SK-N-SH (cell line): Measurements from ENCODE around the gene CCSER1. TPM values are rescaled to one million over a fixed set of nuclear protein-coding genes. Genes with fewer than 3 reads are reported as not detected.

Experiments used
- CTCF ChIA-PET: fragments of 300-600, 350-600 bp; formaldehyde crosslinking; extraction: SDS; loops from one replicate; lab custom pipeline; 2021; lab: Yijun Ruan, JAX
- POLR2A ChIA-PET: fragments of 350-600 bp; sonication (Branson Sonifier 250); formaldehyde crosslinking; extraction: SDS; loops from one replicate; lab custom pipeline; 2020; ENCODE audit warnings: antibody characterized with exemption, inconsistent platforms; lab: Yijun Ruan, JAX
- DNase-seq: peaks from one replicate; pipeline ENCODE4 v3.0.0; 2012
- H2AFZ ChIP-seq: fragments of 200-600 bp; sonication (generic); 2 replicates; pipeline ENCODE4 v1.8.1; 2016; ENCODE audit warnings: antibody characterized with exemption, mild to moderate bottlenecking, low read depth
- H3F3A ChIP-seq: fragments of 200-600 bp; sonication (generic); replicated peaks from 2 replicates; pipeline ENCODE3; 2016; ENCODE audit warnings: antibody characterized with exemption, mild to moderate bottlenecking; ENCODE audit not compliant: insufficient read depth
- H3K27ac ChIP-seq, 2 experiments: fragments of 200-500 bp in 1 of 2; fragments of 200-600 bp in 1 of 2; sonication (Bioruptor generic) in 1 of 2; sonication (generic), shearing (Covaris generic) in 1 of 2; 2 replicates each; pipeline versions ENCODE4 v1.5.1 to v1.6.1; 2014 to 2016; ENCODE audit warnings: low read depth in 2 of 2, inconsistent platforms in 1 of 2, low read length in 1 of 2, mild to moderate bottlenecking in 1 of 2, mixed read lengths in 1 of 2
- H3K27me3 ChIP-seq: fragments of 200-600 bp; sonication (generic), shearing (Covaris generic); 2 replicates; pipeline ENCODE4 v1.6.1; 2016; ENCODE audit warnings: mixed run types; ENCODE audit not compliant: insufficient read depth
- H3K36me3 ChIP-seq, 2 experiments: fragments of 200-500 bp in 1 of 2; fragments of 200-600 bp in 1 of 2; sonication (Bioruptor generic) in 1 of 2; sonication (generic) in 1 of 2; replicated peaks in 1 of 2; 2 replicates each; pipeline versions ENCODE3 to v1.5.1; 2014 to 2016; ENCODE audit warnings: low read length in 1 of 2, mild to moderate bottlenecking in 1 of 2; ENCODE audit not compliant: insufficient read depth in 2 of 2, control insufficient read depth in 1 of 2
- H3K4me1 ChIP-seq, 2 experiments: fragments of 200-500 bp in 1 of 2; fragments of 200-600 bp in 1 of 2; sonication (Bioruptor generic) in 1 of 2; sonication (generic), shearing (Covaris generic) in 1 of 2; 2 replicates each; pipeline versions ENCODE4 v1.5.1 to v1.6.1; 2014 to 2016; ENCODE audit warnings: low read depth in 1 of 2, low read length in 1 of 2, mixed run types in 1 of 2; ENCODE audit not compliant: insufficient read depth in 2 of 2, control insufficient read depth in 1 of 2
- H3K4me2 ChIP-seq: fragments of 200-600 bp; sonication (generic), shearing (Covaris generic); 2 replicates; pipeline ENCODE4 v1.6.1; 2017; ENCODE audit warnings: mixed run types
- H3K4me3 ChIP-seq, 2 experiments: fragments of 200-500 bp in 1 of 2; fragments of 200-600 bp in 1 of 2; sonication (Bioruptor generic) in 1 of 2; sonication (generic), shearing (Covaris generic) in 1 of 2; 2 replicates each; pipeline versions ENCODE4 v1.5.1 to v1.8.1; 2014 to 2016; ENCODE audit warnings: low read depth in 2 of 2, inconsistent platforms in 1 of 2, low read length in 1 of 2, mild to moderate bottlenecking in 1 of 2, mixed read lengths in 1 of 2, moderate library complexity in 1 of 2
- H3K79me2 ChIP-seq: fragments of 200-600 bp; sonication (generic); 2 replicates; pipeline ENCODE4 v1.8.1; 2017; ENCODE audit warnings: mild to moderate bottlenecking; ENCODE audit not compliant: insufficient read depth
- H3K9ac ChIP-seq: fragments of 200-600 bp; sonication (generic); 2 replicates; pipeline ENCODE4 v1.6.1; 2017; ENCODE audit warnings: mixed run types
- H3K9me2 ChIP-seq: fragments of 200-600 bp; sonication (generic); 2 replicates; pipeline ENCODE4 v1.6.1; 2017; ENCODE audit warnings: mixed run types
- H3K9me3 ChIP-seq: fragments of 200-600 bp; sonication (generic); 2 replicates; pipeline ENCODE4 v1.6.1; 2017; ENCODE audit warnings: mixed run types, mild to moderate bottlenecking, moderate library complexity
- H4K20me1 ChIP-seq: fragments of 200-600 bp; sonication (generic); 2 replicates; pipeline ENCODE4 v1.6.1; 2017; ENCODE audit warnings: mild to moderate bottlenecking, mixed run types; ENCODE audit not compliant: insufficient read depth
- CHD2 ChIP-seq: fragments of 150-350 bp; IDR thresholded peaks from 2 replicates; pipeline ENCODE4 v1.6.1; 2018; ENCODE audit warnings: low read length; ENCODE audit not compliant: partially characterized antibody
- ELF1 ChIP-seq: IDR thresholded peaks from 2 replicates; pipeline ENCODE4 v1.4.0; 2012
- EP300 ChIP-seq, 2 experiments: IDR thresholded peaks; 2 replicates each; pipeline versions ENCODE4 v1.4.0 to v1.6.1; 2012; ENCODE audit warnings: borderline replicate concordance in 1 of 2, low read depth in 1 of 2, low read length in 1 of 2
- FOXM1 ChIP-seq: IDR thresholded peaks from 2 replicates; pipeline ENCODE4 v1.4.0; 2012; ENCODE audit warnings: low read depth, mild to moderate bottlenecking
- MXI1 ChIP-seq: IDR thresholded peaks from 2 replicates; pipeline ENCODE4 v1.6.1; 2012; ENCODE audit warnings: mild to moderate bottlenecking, low read depth, low read length, improper control_type of control experiment
- RAD21 ChIP-seq: IDR thresholded peaks from 2 replicates; pipeline ENCODE4 v1.6.1; 2012; ENCODE audit warnings: mild to moderate bottlenecking, low read length
- RCOR1 ChIP-seq: fragments of 150-350 bp; IDR thresholded peaks from 2 replicates; pipeline ENCODE4 v1.6.1; 2017; ENCODE audit warnings: antibody characterized with exemption, low read length
- REST ChIP-seq: IDR thresholded peaks from 2 replicates; pipeline ENCODE4 v1.6.1; 2012; ENCODE audit warnings: mild to moderate bottlenecking, low read depth, low read length, moderate library complexity
- RFX5 ChIP-seq: IDR thresholded peaks from 2 replicates; pipeline ENCODE4 v1.6.1; 2012; ENCODE audit warnings: mild to moderate bottlenecking, improper control_type of control experiment, low read length
- SIN3A ChIP-seq: IDR thresholded peaks from 2 replicates; pipeline ENCODE4 v1.6.1; 2012; ENCODE audit warnings: low read depth, mild to moderate bottlenecking, low read length, moderate library complexity, borderline replicate concordance
- TCF12 ChIP-seq: IDR thresholded peaks from 2 replicates; pipeline ENCODE4 v1.4.0; 2012
- WGBS: methylation state at CpG from one replicate; pipeline ENCODE4 v1.1.6; 2017; ENCODE audit warnings: low lambda C conversion rate; 5-methylcytosine and 5-hydroxymethylcytosine counted together
- polyA plus RNA-seq, 3 experiments: library from polyadenylated mRNA; depleted of rRNA; stranded (reverse); fragments of >200 nt; gene quantifications; 2 replicates each; pipeline ENCODE4 v1.2.3, GENCODE V29; 2012

CCSER1 gene
- polyA plus RNA-seq, 1 of the 3 experiments (the other 2 are of a cell fraction): 0.05 TPM

GRCh38 chr4:90543419-90544170 is 416.4 kb downstream of the CCSER1 start (continued):
- TF ChIP-seq REST (no peak), RFX5 (no peak), CHD2 (peak; percentile 12), EP300 (IDR thresholded peaks at IDR 0.05; ENCODE audit: borderline replicate concordance in 1 of 2, low read depth in 1 of 2, low read length in 1 of 2) (peak in 1 of 2 experiments; percentile 80; a peak in 1 of 4 replicates), RCOR1 (peak; percentile 90), TCF12 (peak; percentile 46; the same call in 1 of the 2 replicates)

GRCh38 chr4:90544532-90545045 is 417.4 kb downstream of the CCSER1 start:
- H3K9me3 ChIP-seq: no peaks in the 10 kb centered on the region
- H3K79me2 ChIP-seq: no peaks in the 10 kb centered on the region
- no peak for DNase-seq
- H2AFZ ChIP-seq: no peak overlapping the region
- ChIA-PET CTCF (interaction anchor here (0.6 to 1.5 kb wide), 3 partner anchors 126 to 316 kb away, joined by 3 to 6 read pairs (median 4); no protein-coding TSS in a partner anchor), POLR2A (no interaction called here)
- peaks cover 0 to 14% of the 10 kb centered on the region in 2 experiments; a peak in 2 of 4 replicates for H3K4me1 ChIP-seq
- H3K27me3 ChIP-seq: no peaks in the 10 kb centered on the region
- H3F3A ChIP-seq: no peaks in the 10 kb centered on the region
- H3K9ac ChIP-seq: no peak overlapping the region
- H3K27ac ChIP-seq: no peak overlapping the region
- H3K4me3 ChIP-seq: no peak overlapping the region
- H4K20me1 ChIP-seq: no peaks in the 10 kb centered on the region
- WGBS: 81% methylated on average over 1 of the region's 2 CpGs
- no peak overlapping the region for H3K4me2 ChIP-seq
- no peak for TF ChIP-seq ELF1
- no peak for TF ChIP-seq MXI1
- no peak for TF ChIP-seq EP300 (IDR thresholded peaks at IDR 0.05; ENCODE audit: borderline replicate concordance in 1 of 2, low read depth in 1 of 2, low read length in 1 of 2)
- no peak for TF ChIP-seq RAD21
- no peak for TF ChIP-seq RFX5
- no peak for TF ChIP-seq RCOR1
- TF ChIP-seq FOXM1: no peak
- TF ChIP-seq SIN3A: no peak
- H3K36me3 ChIP-seq: no peaks in the 10 kb centered on the region
- H3K9me2 ChIP-seq: no peaks in the 10 kb centered on the region
